H1 (cell line): ENCODE data around the gene ABI3BP. TPM values are rescaled to one million over a fixed set of nuclear protein-coding genes. Genes with fewer than 3 reads are reported as not detected.

Source experiments
- CTCF ChIA-PET: fragments of 300-600 bp; sonication (Branson Sonifier 250); formaldehyde crosslinking; loops from one replicate; lab custom pipeline; 2021; ENCODE audit not compliant: partially characterized antibody; lab: Charles Lee
- POLR2A ChIA-PET: fragments of 300-600 bp; sonication (Branson Sonifier 250); formaldehyde crosslinking; loops from one replicate; lab custom pipeline; 2021; ENCODE audit warnings: inconsistent platforms; ENCODE audit not compliant: partially characterized antibody; lab: Charles Lee
- DNase-seq, 2 experiments: peaks; one replicate each; pipeline versions ENCODE4 v3.0.0 to v3.0.0-alpha.2; 2010 to 2022; ENCODE audit warnings: low spot score in 2 of 2, low read depth in 1 of 2, mixed read lengths in 1 of 2
- FAIRE-seq: peaks from 2 replicates; lab custom pipeline; 2011; peaks lifted over from hg19 to GRCh38; lab: Jason Lieb, UNC
- H2AFZ ChIP-seq: 2 replicates; pipeline ENCODE4 v1.8.1; 2012; ENCODE audit warnings: low read length, inconsistent platforms
- H2AK5ac ChIP-seq: 2 replicates; pipeline ENCODE4 v1.6.1; 2013; ENCODE audit warnings: low read depth, low read length
- H2BK120ac ChIP-seq: replicated peaks from 2 replicates; pipeline ENCODE3; 2013; ENCODE audit warnings: low read depth, low read length, inconsistent platforms
- H2BK12ac ChIP-seq: 2 replicates; pipeline ENCODE4 v1.6.1; 2013; ENCODE audit warnings: low read depth, low read length
- H2BK15ac ChIP-seq: 2 replicates; pipeline ENCODE4 v1.6.1; 2013; ENCODE audit warnings: low read length
- H2BK20ac ChIP-seq: 2 replicates; pipeline ENCODE4 v1.6.1; 2013; ENCODE audit warnings: low read length
- H2BK5ac ChIP-seq: 2 replicates; pipeline ENCODE4 v1.6.1; 2013; ENCODE audit warnings: low read depth, low read length
- H3K14ac ChIP-seq: 2 replicates; pipeline ENCODE4 v1.6.1; 2013; ENCODE audit warnings: inconsistent platforms; ENCODE audit not compliant: insufficient read length
- H3K18ac ChIP-seq: 2 replicates; pipeline ENCODE4 v1.6.1; 2013; ENCODE audit warnings: low read length; ENCODE audit errors: extremely low read depth
- H3K23ac ChIP-seq: 2 replicates; pipeline ENCODE4 v1.6.1; 2013; ENCODE audit warnings: inconsistent platforms; ENCODE audit not compliant: insufficient read length
- H3K23me2 ChIP-seq: 2 replicates; pipeline ENCODE4 v1.6.1; 2013; ENCODE audit warnings: low read depth, low read length
- H3K27ac ChIP-seq: 2 replicates; pipeline ENCODE4 v1.6.1; 2011; ENCODE audit warnings: low read depth, low read length, inconsistent platforms
- H3K27me3 ChIP-seq, 4 experiments: replicated peaks in 1 of 4; 1 replicate in 1 of 4; 2 replicates in 3 of 4; pipeline versions ENCODE4 v1.6.1 to v1.8.1; 2011 to 2013; ENCODE audit warnings: low read length in 3 of 4, mild to moderate bottlenecking in 3 of 4, inconsistent platforms in 2 of 4, mixed read lengths in 2 of 4, moderate library complexity in 1 of 4; ENCODE audit not compliant: control insufficient read depth in 3 of 4, insufficient read depth in 3 of 4; ENCODE audit errors: extremely low read depth in 1 of 4
- H3K36me3 ChIP-seq, 4 experiments: 2 replicates each; pipeline versions ENCODE4 v1.6.1 to v1.8.1; 2011 to 2013; ENCODE audit warnings: mild to moderate bottlenecking in 4 of 4, low read length in 3 of 4, moderate library complexity in 2 of 4, control low read depth in 1 of 4, inconsistent platforms in 1 of 4; ENCODE audit not compliant: insufficient read depth in 4 of 4, control insufficient read depth in 2 of 4
- H3K4ac ChIP-seq: replicated peaks from 2 replicates; pipeline ENCODE3; 2013; ENCODE audit warnings: low read length, low read depth, mixed read lengths, inconsistent platforms; ENCODE audit not compliant: insufficient read length
- H3K4me1 ChIP-seq, 4 experiments: replicated peaks in 1 of 4; 1 replicate in 1 of 4; 2 replicates in 3 of 4; pipeline versions ENCODE4 v1.6.1 to v1.8.1; 2011 to 2013; ENCODE audit warnings: low read length in 3 of 4, inconsistent platforms in 2 of 4, mixed read lengths in 1 of 4; ENCODE audit not compliant: insufficient read depth in 4 of 4, control insufficient read depth in 3 of 4
- H3K4me2 ChIP-seq, 2 experiments: 2 replicates each; pipeline versions ENCODE4 v1.6.1 to v1.8.1; 2011 to 2013; ENCODE audit warnings: low read depth in 2 of 2, low read length in 2 of 2, control low read depth in 1 of 2, inconsistent platforms in 1 of 2, mild to moderate bottlenecking in 1 of 2; ENCODE audit not compliant: insufficient read depth in 1 of 2
- H3K4me3 ChIP-seq, 4 experiments: fragments of 200-600, 300-600 bp in 1 of 4; sonication (generic), shearing (Covaris generic), sonication (Bioruptor Twin) in 1 of 4; 2 replicates each; pipeline versions ENCODE4 v1.5.1 to v1.8.1; 2011 to 2016; ENCODE audit warnings: low read length in 4 of 4, low read depth in 3 of 4, control low read depth in 2 of 4, inconsistent platforms in 2 of 4, mild to moderate bottlenecking in 2 of 4, mixed read lengths in 1 of 4, moderate library complexity in 1 of 4; ENCODE audit not compliant: insufficient read depth in 2 of 4; ENCODE audit errors: extremely low read depth in 1 of 4
- H3K56ac ChIP-seq: replicated peaks from 2 replicates; pipeline ENCODE3; 2013; ENCODE audit warnings: low read depth, mild to moderate bottlenecking, mixed read lengths, low read length, inconsistent platforms; ENCODE audit not compliant: insufficient read length
- H3K79me1 ChIP-seq: 2 replicates; pipeline ENCODE4 v1.6.1; 2013; ENCODE audit warnings: low read depth, low read length, control low read depth
- H3K79me2 ChIP-seq, 2 experiments: 2 replicates each; pipeline versions ENCODE4 v1.6.1 to v1.8.1; 2012 to 2013; ENCODE audit warnings: low read length in 2 of 2, mild to moderate bottlenecking in 2 of 2, inconsistent platforms in 1 of 2; ENCODE audit not compliant: insufficient read depth in 2 of 2, control insufficient read depth in 1 of 2
- H3K9ac ChIP-seq, 4 experiments: replicated peaks in 1 of 4; 1 replicate in 1 of 4; 2 replicates in 3 of 4; pipeline versions ENCODE4 v1.6.1 to v1.8.1; 2011 to 2013; ENCODE audit warnings: low read depth in 3 of 4, low read length in 3 of 4, control low read depth in 2 of 4, mild to moderate bottlenecking in 2 of 4, moderate library complexity in 2 of 4, inconsistent platforms in 1 of 4; ENCODE audit errors: extremely low read depth in 1 of 4
- H3K9me3 ChIP-seq, 2 experiments: 2 replicates each; pipeline versions ENCODE4 v1.6.1 to v1.8.1; 2012 to 2013; ENCODE audit warnings: mild to moderate bottlenecking in 2 of 2, moderate library complexity in 2 of 2, control low read depth in 1 of 2, inconsistent platforms in 1 of 2, low read depth in 1 of 2, low read length in 1 of 2, mixed read lengths in 1 of 2; ENCODE audit not compliant: insufficient read depth in 2 of 2
- H4K20me1 ChIP-seq, 2 experiments: replicated peaks in 1 of 2; 2 replicates each; pipeline versions ENCODE3 to v1.8.1; 2011 to 2013; ENCODE audit warnings: inconsistent platforms in 2 of 2, low read length in 2 of 2, mild to moderate bottlenecking in 1 of 2; ENCODE audit not compliant: insufficient read depth in 2 of 2, control insufficient read depth in 1 of 2
- H4K5ac ChIP-seq: 2 replicates; pipeline ENCODE4 v1.6.1; 2013; ENCODE audit warnings: low read length, low read depth, mixed read lengths, inconsistent platforms; ENCODE audit not compliant: insufficient read length
- H4K8ac ChIP-seq: 2 replicates; pipeline ENCODE4 v1.8.0; 2013; ENCODE audit warnings: mild to moderate bottlenecking, moderate library complexity, low read length, inconsistent platforms; ENCODE audit not compliant: insufficient read depth; ENCODE audit errors: extremely low read depth
- H4K91ac ChIP-seq: replicated peaks from 2 replicates; pipeline ENCODE3; 2013; ENCODE audit warnings: low read length, mixed read lengths, inconsistent platforms; ENCODE audit not compliant: insufficient read length
- CHD2 ChIP-seq: IDR thresholded peaks from 2 replicates; pipeline ENCODE4 v1.6.1; 2012; ENCODE audit warnings: low read length, improper control_type of control experiment
- CREB1 ChIP-seq: IDR thresholded peaks from 2 replicates; pipeline ENCODE4 v1.6.1; 2012; ENCODE audit warnings: inconsistent platforms
- CTBP2 ChIP-seq: IDR thresholded peaks from 2 replicates; pipeline ENCODE4 v1.7.0; 2011; ENCODE audit warnings: borderline replicate concordance, mild to moderate bottlenecking, moderate library complexity, mixed read lengths, low read length; ENCODE audit not compliant: insufficient read depth, insufficient read length
- FOSL1 ChIP-seq: IDR thresholded peaks from 2 replicates; pipeline ENCODE4 v1.6.1; 2011; ENCODE audit warnings: mild to moderate bottlenecking, low read depth, low read length, moderate library complexity; ENCODE audit not compliant: insufficient read depth
- JUND ChIP-seq: IDR thresholded peaks from 2 replicates; pipeline ENCODE4 v1.6.1; 2011; ENCODE audit warnings: mild to moderate bottlenecking, improper control_type of control experiment, low read length
- NRF1 ChIP-seq: IDR thresholded peaks from 2 replicates; pipeline ENCODE4 v1.6.1; 2011; ENCODE audit warnings: mild to moderate bottlenecking, low read depth, low read length, improper control_type of control experiment
- TAF1 ChIP-seq: IDR thresholded peaks from 2 replicates; pipeline ENCODE4 v1.6.1; 2011; ENCODE audit warnings: mild to moderate bottlenecking, low read depth, low read length
- WGBS, 2 experiments: shearing (Covaris generic) in 1 of 2; methylation state at CpG; one replicate each; pipeline versions ENCODE4 v1.1.6 to v1.1.7; 2013 to 2015; ENCODE audit warnings: low lambda C conversion rate in 2 of 2, mixed read lengths in 2 of 2, inconsistent platforms in 1 of 2, low coverage in 1 of 2, missing lambda C conversion rate in 1 of 2; ENCODE audit not compliant: insufficient replicate concordance in 2 of 2, insufficient coverage in 1 of 2, insufficient read length in 1 of 2; ENCODE audit errors: extremely low coverage in 1 of 2, missing lambda C conversion rate in 1 of 2; 5-methylcytosine and 5-hydroxymethylcytosine counted together
- polyA plus RNA-seq, 7 experiments: library from polyadenylated mRNA; depleted of rRNA in 3 of 7; stranded (reverse) in 5 of 7; unstranded in 2 of 7; fragments of >200 nt in 5 of 7; fragments of 200-250 nt in 2 of 7; gene quantifications; 1 replicate in 5 of 7; 2 replicates in 1 of 7; 4 replicates in 1 of 7; pipeline versions ENCODE4 v1.2.1 to v1.2.3, GENCODE V29; 2011 to 2013; ENCODE audit warnings: missing spikeins in 2 of 7, mixed read lengths in 2 of 7
- total RNA-seq: library from RNA; stranded (reverse); fragmentation: NEBNext Ultra II Directional; extraction: Animal tissue kit (Norgen Biotek cat#: 25700); gene quantifications from 2 replicates; pipeline ENCODE4 v1.2.1, GENCODE V29; 2021

ABI3BP gene
- total and polyA plus RNA-seq, 2 of the 8 experiments (the other 6 are each of a cell fraction or from before 2014, with no cell fraction given), result 0.08 to 0.32 TPM

DNA sequence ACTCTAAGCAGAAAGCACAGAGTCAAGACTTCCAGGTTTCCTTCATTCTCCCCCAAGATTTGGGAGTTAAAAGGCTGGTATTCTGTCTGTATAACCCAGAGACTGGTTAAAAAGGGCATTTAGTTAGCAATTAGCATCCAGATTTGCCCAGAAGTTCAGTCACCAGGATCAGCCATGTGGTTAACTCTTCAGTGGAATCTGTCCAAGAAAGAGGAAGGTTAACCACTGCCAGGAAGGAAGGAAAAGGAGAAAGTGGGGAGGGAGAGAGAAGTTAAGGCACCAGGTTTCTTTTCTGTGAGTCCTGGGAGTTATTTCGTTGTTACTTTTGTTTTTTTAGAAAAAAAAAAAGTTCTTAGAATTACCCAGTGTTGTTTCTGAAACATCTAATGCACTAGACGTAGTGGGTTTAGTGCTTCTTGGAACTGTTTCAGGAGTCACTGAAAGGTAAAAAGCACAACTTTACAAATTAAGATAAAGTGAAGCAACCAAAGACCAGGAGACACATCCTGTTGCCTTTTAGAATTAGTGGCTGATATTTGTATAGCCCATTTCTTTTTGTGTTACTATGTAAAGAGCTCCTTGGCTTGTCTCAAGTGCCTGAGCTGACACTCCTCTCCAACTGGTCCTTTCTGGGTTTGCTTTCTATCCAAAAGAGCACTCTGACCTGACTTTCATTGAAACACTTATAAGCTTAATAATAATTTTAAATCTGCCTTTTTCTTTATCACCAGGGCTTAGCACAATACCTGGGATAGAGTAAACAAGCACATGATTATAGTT is 128.6 kb downstream of the ABI3BP start:
- Histone ChIP-seq H3K14ac (no peak overlapping the region), H4K8ac (no peak overlapping the region), H3K23me2 (no peaks in the 10 kb centered on the region), H2BK12ac (no peak overlapping the region), H3K4me3 (no peak overlapping the region), H2BK5ac (no peak overlapping the region), H4K5ac (no peak overlapping the region), H4K91ac (no peak overlapping the region), H3K36me3 (no peaks in the 10 kb centered on the region), H2BK20ac (no peak overlapping the region), H3K27ac (no peak overlapping the region), H3K9ac (no peak overlapping the region), H3K79me1 (no peaks in the 10 kb centered on the region), H3K56ac (no peak overlapping the region), H3K4me2 (no peak overlapping the region), H2BK120ac (no peak overlapping the region), H4K20me1 (no peaks in the 10 kb centered on the region), H3K79me2 (no peaks in the 10 kb centered on the region), H2AK5ac (no peak overlapping the region), H3K27me3 (no peaks in the 10 kb centered on the region), H2AFZ (peak overlapping the region; percentile 77), H3K23ac (no peak overlapping the region), H3K18ac (no peak overlapping the region), H3K9me3 (no peaks in the 10 kb centered on the region), H3K4ac (no peak overlapping the region), H2BK15ac (no peak overlapping the region), H3K4me1 (no peaks in the 10 kb centered on the region)
- no peak for FAIRE-seq
- no peak for DNase-seq
- TF ChIP-seq NRF1 (no peak), CREB1 (no peak), TAF1 (no peak), FOSL1 (no peak), CHD2 (no peak), JUND (no peak), CTBP2 (no peak)
- POLR2A ChIA-PET, result no interaction called here
- 79% methylated on average over 2 of the region's 2 CpGs; no CpG with 5 or more reads in 1 of the 2 experiments for WGBS, 2 experiments
- CTCF ChIA-PET, result interaction anchor here (0.6 to 1.2 kb wide), 2 partner anchors 29 to 415 kb away, joined by 3 read pairs; no protein-coding TSS in a partner anchor
